Myocyte (in vitro differentiated cells): ENCODE measurements around the gene FAM81A. TPM values are rescaled to one million over a fixed set of nuclear protein-coding genes. Genes with fewer than 3 reads are reported as not detected.

ENCODE experiments used
- DNase-seq: peaks from one replicate; pipeline ENCODE4 v3.0.0-alpha.2; 2012; ENCODE audit warnings: low read depth
- total RNA-seq: library from RNA; depleted of rRNA; stranded (reverse); fragments of >200 nt; gene quantifications from 2 replicates; pipeline ENCODE4 v1.2.3, GENCODE V29; 2014

The FAM81A gene
- total RNA-seq, 1 donor from 2014 or later = 1.8 TPM

DNA sequence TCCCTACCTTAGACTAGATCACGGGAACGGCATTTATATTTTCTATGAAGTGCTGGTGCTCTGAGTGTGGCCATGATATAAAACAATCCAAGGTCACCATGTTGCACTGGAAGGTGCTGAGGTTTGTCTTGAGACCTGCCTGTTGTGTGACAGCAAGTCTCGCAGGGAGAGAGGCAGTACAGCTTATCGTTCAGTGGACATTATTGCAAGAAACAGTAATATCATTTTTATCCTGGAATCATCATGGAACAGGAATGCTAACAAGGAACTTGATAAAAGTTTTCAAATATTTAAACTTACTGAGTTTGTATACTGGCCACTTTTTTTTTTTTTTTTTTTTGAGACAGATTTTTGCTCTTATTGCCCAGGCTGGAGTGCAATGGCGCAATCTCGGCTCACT, 133.6 kb downstream of the FAM81A start:
- no peak for DNase-seq

Other genes with a start within 250 kb of the FAM81A start
- gene LDHAL6B, start 231.3 kb upstream of the FAM81A start, total RNA-seq = not detected in 2 replicates
- 61.0 and 146 TPM in 2 replicates for gene MYO1E, start 65.3 kb upstream of the FAM81A start, total RNA-seq
- gene GCNT3, start 173.6 kb downstream of the FAM81A start, total RNA-seq = 0.68 and 1.7 TPM in 2 replicates
- gene GTF2A2, start 219.3 kb downstream of the FAM81A start, total RNA-seq = 60.9 and 84.8 TPM in 2 replicates